HEK293 (cell line): Measurements from ENCODE around the gene DCAKD.

ENCODE experiments used
- CTCF ChIA-PET: fragments of 350-600 bp; formaldehyde crosslinking; extraction: SDS; loops from one replicate; lab custom pipeline; 2021; ENCODE audit warnings: antibody characterized with exemption; lab: Yijun Ruan, JAX
- POLR2A ChIA-PET: fragments of 300-600 bp; formaldehyde crosslinking; extraction: SDS; loops from one replicate; lab custom pipeline; 2020; ENCODE audit warnings: antibody characterized with exemption, inconsistent platforms; lab: Yijun Ruan, JAX
- H3K27ac ChIP-seq: fragments of 200-500 bp; sonication (Bioruptor generic); 2 replicates; pipeline ENCODE4 v1.5.1; 2014; ENCODE audit warnings: low read depth, low read length, control low read depth, inconsistent platforms; ENCODE audit errors: extremely low read depth
- H3K36me3 ChIP-seq, 2 experiments: fragments of 200-500 bp in 1 of 2; sonication (Bioruptor generic) in 1 of 2; 1 replicate in 1 of 2; 2 replicates in 1 of 2; pipeline ENCODE4 v1.5.1; 2014 to 2017; ENCODE audit warnings: inconsistent platforms in 2 of 2, low read length in 2 of 2; ENCODE audit not compliant: control insufficient read depth in 2 of 2, insufficient read depth in 1 of 2
- H3K4me1 ChIP-seq: fragments of 200-500 bp; sonication (Bioruptor generic); 2 replicates; pipeline ENCODE4 v1.5.1; 2014; ENCODE audit warnings: mild to moderate bottlenecking, low read length, inconsistent platforms; ENCODE audit not compliant: control insufficient read depth, insufficient read depth
- H3K4me3 ChIP-seq: 2 replicates; pipeline ENCODE4 v1.5.1; 2011; ENCODE audit warnings: low read depth, mild to moderate bottlenecking, control low read depth, low read length, moderate library complexity
- H3K9me3 ChIP-seq: fragments of 200-500 bp; sonication (Bioruptor generic); 2 replicates; pipeline ENCODE4 v1.5.1; 2014; ENCODE audit warnings: low read depth, low read length, inconsistent platforms; ENCODE audit not compliant: control insufficient read depth, insufficient read depth
- HOXD13 ChIP-seq: sonication (generic); formaldehyde crosslinking; IDR thresholded peaks from 2 replicates; pipeline ENCODE4 v1.8.0; 2022; ENCODE audit warnings: missing genetic modification reagents, borderline replicate concordance
- OVOL3 ChIP-seq: fragments of 450-650 bp; formaldehyde crosslinking; IDR thresholded peaks from 2 replicates; pipeline ENCODE4 v1.5.1; 2016; ENCODE audit warnings: missing biosample characterization, missing genetic modification characterization
- SALL2 ChIP-seq: fragments of 450-650 bp; formaldehyde crosslinking; IDR thresholded peaks from 2 replicates; pipeline ENCODE4 v1.5.0; 2017; ENCODE audit warnings: missing biosample characterization, mild to moderate bottlenecking, missing genetic modification characterization, borderline replicate concordance
- SP3 ChIP-seq: fragments of 450-650 bp; formaldehyde crosslinking; IDR thresholded peaks from 2 replicates; pipeline ENCODE4 v1.5.1; 2016; ENCODE audit warnings: missing biosample characterization, missing genetic modification characterization
- ZBTB20 ChIP-seq: fragments of 450-650 bp; formaldehyde crosslinking; IDR thresholded peaks from 2 replicates; pipeline ENCODE4 v1.5.1; 2016; ENCODE audit warnings: missing biosample characterization, missing genetic modification characterization
- ZIC2 ChIP-seq: fragments of 450-650 bp; formaldehyde crosslinking; IDR thresholded peaks from 2 replicates; pipeline ENCODE4 v1.5.1; 2016; ENCODE audit warnings: missing biosample characterization, missing genetic modification characterization
- ZNF138 ChIP-seq: fragments of 450-650 bp; formaldehyde crosslinking; IDR thresholded peaks from 2 replicates; pipeline ENCODE4 v1.5.1; 2016; ENCODE audit warnings: missing biosample characterization, missing genetic modification characterization, borderline replicate concordance
- ZNF202 ChIP-seq: fragments of 450-650 bp; formaldehyde crosslinking; IDR thresholded peaks from 2 replicates; pipeline ENCODE4 v1.5.1; 2016; ENCODE audit warnings: missing biosample characterization, missing genetic modification characterization, borderline replicate concordance
- ZNF221 ChIP-seq: fragments of 450-650 bp; formaldehyde crosslinking; IDR thresholded peaks from 2 replicates; pipeline ENCODE4 v1.5.1; 2017; ENCODE audit warnings: missing biosample characterization, missing genetic modification characterization, borderline replicate concordance
- ZNF292 ChIP-seq: fragments of 450-650 bp; formaldehyde crosslinking; IDR thresholded peaks from 2 replicates; pipeline ENCODE4 v1.5.1; 2016; ENCODE audit warnings: low read depth, missing biosample characterization, missing genetic modification characterization, borderline replicate concordance
- ZNF302 ChIP-seq: fragments of 450-650 bp; formaldehyde crosslinking; IDR thresholded peaks from 2 replicates; pipeline ENCODE4 v1.5.1; 2016; ENCODE audit warnings: missing biosample characterization, missing genetic modification characterization, low read depth
- ZNF311 ChIP-seq: fragments of 450-650 bp; formaldehyde crosslinking; IDR thresholded peaks from 2 replicates; pipeline ENCODE4 v1.5.1; 2017; ENCODE audit warnings: missing biosample characterization, missing genetic modification characterization, borderline replicate concordance
- ZNF350 ChIP-seq: fragments of 450-650 bp; formaldehyde crosslinking; IDR thresholded peaks from 2 replicates; pipeline ENCODE4 v1.5.0; 2017; ENCODE audit warnings: missing biosample characterization, mild to moderate bottlenecking, missing genetic modification characterization
- ZNF354C ChIP-seq: fragments of 450-650 bp; formaldehyde crosslinking; IDR thresholded peaks from 2 replicates; pipeline ENCODE4 v1.5.1; 2016; ENCODE audit warnings: missing biosample characterization, missing genetic modification characterization, low read depth, borderline replicate concordance
- ZNF600 ChIP-seq: fragments of 450-650 bp; formaldehyde crosslinking; IDR thresholded peaks from 2 replicates; pipeline ENCODE4 v1.5.1; 2016; ENCODE audit warnings: missing biosample characterization, missing genetic modification characterization
- ZXDB ChIP-seq: fragments of 450-650 bp; formaldehyde crosslinking; IDR thresholded peaks from 2 replicates; pipeline ENCODE4 v1.5.1; 2016; ENCODE audit warnings: missing biosample characterization, missing genetic modification characterization
- TF ChIP-seq, protein P1 (sequence below): fragments of 450-650 bp; formaldehyde crosslinking; IDR thresholded peaks from 2 replicates; pipeline ENCODE4 v1.5.1; 2016; ENCODE audit warnings: missing biosample characterization, missing genetic modification characterization
- TF ChIP-seq, protein P2 (sequence below): fragments of 450-650 bp; formaldehyde crosslinking; IDR thresholded peaks from 2 replicates; pipeline ENCODE4 v1.5.1; 2016; ENCODE audit warnings: missing biosample characterization, missing genetic modification characterization, low read depth
- TF ChIP-seq, protein P3 (sequence below): IDR thresholded peaks from 2 replicates; pipeline ENCODE4 v1.6.1; 2011; ENCODE audit warnings: mild to moderate bottlenecking, low read depth, low read length, borderline replicate concordance
- TF ChIP-seq, protein P4 (sequence below): fragments of 450-650 bp; formaldehyde crosslinking; IDR thresholded peaks from 2 replicates; pipeline ENCODE4; 2016; ENCODE audit warnings: missing biosample characterization, missing genetic modification characterization

DCAKD gene

DNA sequence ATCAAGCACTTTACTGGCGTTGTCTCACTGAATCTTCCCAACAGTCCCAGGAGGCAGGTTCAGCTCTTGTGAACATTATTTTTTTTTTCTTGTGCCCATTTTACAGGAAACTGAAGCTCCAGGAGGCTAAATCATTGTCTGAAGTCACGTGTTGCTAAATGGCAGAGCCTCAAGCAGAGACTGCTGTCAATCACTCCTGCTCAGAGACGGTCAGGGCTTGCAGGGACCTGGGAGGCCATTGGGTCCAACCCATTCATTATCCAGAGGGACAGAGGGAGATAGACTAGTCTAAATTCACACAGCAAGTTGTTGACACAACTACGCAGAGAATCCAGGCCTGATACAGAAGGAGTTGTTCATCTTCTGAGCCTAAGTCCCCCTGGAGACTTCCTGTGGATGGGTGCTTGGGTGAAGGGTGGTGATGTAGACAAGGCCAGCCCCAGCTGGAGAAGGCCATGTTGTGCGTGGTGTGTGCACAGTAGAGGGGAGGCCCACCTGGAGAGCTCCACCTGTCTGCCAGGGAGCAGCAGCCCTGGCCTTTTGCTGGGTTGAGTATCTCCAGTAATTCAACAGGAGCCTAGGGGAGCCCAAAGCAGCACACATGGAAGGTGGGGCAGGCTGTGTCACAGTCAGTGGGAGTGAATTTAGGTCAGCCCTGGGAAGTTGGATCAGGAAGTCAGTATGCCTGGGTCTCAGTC lies 59.0 kb downstream of the DCAKD start:
- Histone ChIP-seq H3K27ac (no peak overlapping the region), H3K4me3 (no peak overlapping the region), H3K36me3 (no peaks in the 10 kb centered on the region), H3K4me1 (no peaks in the 10 kb centered on the region), H3K9me3 (no peaks in the 10 kb centered on the region)
- ChIA-PET POLR2A (no interaction called here), CTCF (interaction anchor here (1.0 to 4.3 kb wide), 3 partner anchors 29 to 79 kb away, joined by 3 to 28 read pairs (median 4); no protein-coding TSS in a partner anchor)
- TF ChIP-seq ZNF350 = no peak
- TF ChIP-seq ZIC2 (tag by site-specific recombination) = peak; percentile 57

DNA sequence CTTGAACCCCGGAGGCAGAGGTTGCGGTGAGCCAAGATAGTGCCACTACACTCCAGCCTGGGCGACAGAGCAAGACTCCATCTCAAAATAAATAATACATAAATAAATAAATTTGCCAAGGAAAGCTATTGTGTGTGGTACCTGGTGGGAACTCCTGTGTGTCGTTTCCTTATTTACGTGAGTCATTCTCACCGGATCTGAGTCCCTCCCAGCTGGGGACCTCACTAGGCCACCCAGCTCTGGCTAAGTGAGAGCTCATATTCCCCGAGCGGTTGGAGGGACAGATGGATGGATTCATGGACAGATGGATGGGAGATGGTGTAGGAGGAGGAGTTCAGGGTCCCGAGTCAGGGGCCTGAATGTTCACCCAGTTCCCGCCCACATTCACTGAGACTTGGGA lies 60.4 kb downstream of the DCAKD start:
- POLR2A ChIA-PET = no interaction called here
- H3K36me3 ChIP-seq = no peaks in the 10 kb centered on the region
- no peak overlapping the region for H3K4me3 ChIP-seq
- H3K4me1 ChIP-seq = no peaks in the 10 kb centered on the region
- CTCF ChIA-PET = interaction anchor here (0.6 to 4.3 kb wide), 7 partner anchors 10 to 1045 kb away, joined by 3 to 28 read pairs (median 4); no protein-coding TSS in a partner anchor
- H3K9me3 ChIP-seq = no peaks in the 10 kb centered on the region
- TF ChIP-seq ZNF202 (tag by site-specific recombination) (no peak), HOXD13 (CRISPR knock-in tag) (no peak), ZIC2 (tag by site-specific recombination) (no peak), ZNF302 (tag by site-specific recombination) (no peak), ZNF311 (tag by site-specific recombination) (no peak), ZNF292 (no peak), ZNF221 (tag by site-specific recombination) (no peak), ZNF354C (tag by site-specific recombination) (no peak), OVOL3 (tag by site-specific recombination) (no peak), ZNF138 (tag by site-specific recombination) (no peak), ZBTB20 (tag by site-specific recombination) (no peak), SP3 (no peak), SALL2 (tag by site-specific recombination) (no peak), ZNF600 (tag by site-specific recombination) (no peak), ZXDB (tag by site-specific recombination) (no peak)
- TF ChIP-seq, protein P1, sequence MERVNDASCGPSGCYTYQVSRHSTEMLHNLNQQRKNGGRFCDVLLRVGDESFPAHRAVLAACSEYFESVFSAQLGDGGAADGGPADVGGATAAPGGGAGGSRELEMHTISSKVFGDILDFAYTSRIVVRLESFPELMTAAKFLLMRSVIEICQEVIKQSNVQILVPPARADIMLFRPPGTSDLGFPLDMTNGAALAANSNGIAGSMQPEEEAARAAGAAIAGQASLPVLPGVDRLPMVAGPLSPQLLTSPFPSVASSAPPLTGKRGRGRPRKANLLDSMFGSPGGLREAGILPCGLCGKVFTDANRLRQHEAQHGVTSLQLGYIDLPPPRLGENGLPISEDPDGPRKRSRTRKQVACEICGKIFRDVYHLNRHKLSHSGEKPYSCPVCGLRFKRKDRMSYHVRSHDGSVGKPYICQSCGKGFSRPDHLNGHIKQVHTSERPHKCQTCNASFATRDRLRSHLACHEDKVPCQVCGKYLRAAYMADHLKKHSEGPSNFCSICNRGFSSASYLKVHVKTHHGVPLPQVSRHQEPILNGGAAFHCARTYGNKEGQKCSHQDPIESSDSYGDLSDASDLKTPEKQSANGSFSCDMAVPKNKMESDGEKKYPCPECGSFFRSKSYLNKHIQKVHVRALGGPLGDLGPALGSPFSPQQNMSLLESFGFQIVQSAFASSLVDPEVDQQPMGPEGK (tag by site-specific recombination) = no peak
- TF ChIP-seq, protein P2, sequence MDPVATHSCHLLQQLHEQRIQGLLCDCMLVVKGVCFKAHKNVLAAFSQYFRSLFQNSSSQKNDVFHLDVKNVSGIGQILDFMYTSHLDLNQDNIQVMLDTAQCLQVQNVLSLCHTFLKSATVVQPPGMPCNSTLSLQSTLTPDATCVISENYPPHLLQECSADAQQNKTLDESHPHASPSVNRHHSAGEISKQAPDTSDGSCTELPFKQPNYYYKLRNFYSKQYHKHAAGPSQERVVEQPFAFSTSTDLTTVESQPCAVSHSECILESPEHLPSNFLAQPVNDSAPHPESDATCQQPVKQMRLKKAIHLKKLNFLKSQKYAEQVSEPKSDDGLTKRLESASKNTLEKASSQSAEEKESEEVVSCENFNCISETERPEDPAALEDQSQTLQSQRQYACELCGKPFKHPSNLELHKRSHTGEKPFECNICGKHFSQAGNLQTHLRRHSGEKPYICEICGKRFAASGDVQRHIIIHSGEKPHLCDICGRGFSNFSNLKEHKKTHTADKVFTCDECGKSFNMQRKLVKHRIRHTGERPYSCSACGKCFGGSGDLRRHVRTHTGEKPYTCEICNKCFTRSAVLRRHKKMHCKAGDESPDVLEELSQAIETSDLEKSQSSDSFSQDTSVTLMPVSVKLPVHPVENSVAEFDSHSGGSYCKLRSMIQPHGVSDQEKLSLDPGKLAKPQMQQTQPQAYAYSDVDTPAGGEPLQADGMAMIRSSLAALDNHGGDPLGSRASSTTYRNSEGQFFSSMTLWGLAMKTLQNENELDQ (tag by site-specific recombination) = no peak
- TF ChIP-seq, protein P3, sequence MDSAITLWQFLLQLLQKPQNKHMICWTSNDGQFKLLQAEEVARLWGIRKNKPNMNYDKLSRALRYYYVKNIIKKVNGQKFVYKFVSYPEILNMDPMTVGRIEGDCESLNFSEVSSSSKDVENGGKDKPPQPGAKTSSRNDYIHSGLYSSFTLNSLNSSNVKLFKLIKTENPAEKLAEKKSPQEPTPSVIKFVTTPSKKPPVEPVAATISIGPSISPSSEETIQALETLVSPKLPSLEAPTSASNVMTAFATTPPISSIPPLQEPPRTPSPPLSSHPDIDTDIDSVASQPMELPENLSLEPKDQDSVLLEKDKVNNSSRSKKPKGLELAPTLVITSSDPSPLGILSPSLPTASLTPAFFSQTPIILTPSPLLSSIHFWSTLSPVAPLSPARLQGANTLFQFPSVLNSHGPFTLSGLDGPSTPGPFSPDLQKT = no peak
- TF ChIP-seq, protein P4, sequence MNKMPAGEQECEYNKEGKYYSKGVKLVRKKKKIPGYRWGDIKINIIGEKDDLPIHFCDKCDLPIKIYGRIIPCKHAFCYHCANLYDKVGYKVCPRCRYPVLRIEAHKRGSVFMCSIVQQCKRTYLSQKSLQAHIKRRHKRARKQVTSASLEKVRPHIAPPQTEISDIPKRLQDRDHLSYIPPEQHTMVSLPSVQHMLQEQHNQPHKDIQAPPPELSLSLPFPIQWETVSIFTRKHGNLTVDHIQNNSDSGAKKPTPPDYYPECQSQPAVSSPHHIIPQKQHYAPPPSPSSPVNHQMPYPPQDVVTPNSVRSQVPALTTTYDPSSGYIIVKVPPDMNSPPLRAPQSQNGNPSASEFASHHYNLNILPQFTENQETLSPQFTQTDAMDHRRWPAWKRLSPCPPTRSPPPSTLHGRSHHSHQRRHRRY (tag by site-specific recombination) = no peak
- no peak overlapping the region for H3K27ac ChIP-seq
